Measurements from ENCODE around the gene FSTL4.

GRCh38 chr5:133475986-133476385, 136.4 kb downstream of the FSTL4 start:
- TF ChIP-seq CTCF (IDR thresholded peaks at IDR 0.05; ENCODE audit: low read depth, low read length, missing input control) (no peak), JUND (IDR thresholded peaks at IDR 0.05) (no peak), RAD21 (IDR thresholded peaks at IDR 0.05) (no peak)

Data from liver (tissue), 3 donors.